Measurements from ENCODE around the gene ASAP3.
"Not testable (repeated sequence)": the region's sequence is repeated elsewhere in the genome, so short reads cannot be mapped to it uniquely, and the experiment has no call there.

The ASAP3 gene

GRCh38 chr1:23395849-23396248, 88.1 kb downstream of the ASAP3 start:
- no peak for DNase-seq (ENCODE audit: low spot score)

GRCh38 chr1:23395154-23395724, 88.7 kb downstream of the ASAP3 start:
- DNase-seq (ENCODE audit: low spot score): peak; percentile 45

- DNase-seq (ENCODE audit: low spot score): peak; percentile 67
Measured at GRCh38 chr1:23394684-23395083, 89.3 kb downstream of the ASAP3 start.

- DNase-seq (ENCODE audit: low spot score): no peak
Measured at GRCh38 chr1:23394181-23394580, 89.8 kb downstream of the ASAP3 start.

GRCh38 chr1:23393706-23394105, 90.3 kb downstream of the ASAP3 start:
- DNase-seq (ENCODE audit: low spot score): no peak

GRCh38 chr1:23392125-23392855, 91.7 kb downstream of the ASAP3 start:
- no peak for DNase-seq (ENCODE audit: low spot score)

GRCh38 chr1:23389837-23390321, 94.1 kb downstream of the ASAP3 start:
- no peak for DNase-seq (ENCODE audit: low spot score)

- DNase-seq (ENCODE audit: low spot score): no peak
Measured at GRCh38 chr1:23387494-23387893, 96.5 kb downstream of the ASAP3 start.

GRCh38 chr1:23385119-23385621, 98.8 kb downstream of the ASAP3 start:
- DNase-seq (ENCODE audit: low spot score): no peak

GRCh38 chr1:23384312-23385058, 99.5 kb downstream of the ASAP3 start:
- no peak for DNase-seq (ENCODE audit: low spot score)

GRCh38 chr1:23383577-23384311, 100.2 kb downstream of the ASAP3 start:
- DNase-seq (ENCODE audit: low spot score): no peak

GRCh38 chr1:23381233-23381885, 102.6 kb downstream of the ASAP3 start:
- no peak for DNase-seq (ENCODE audit: low spot score)

- DNase-seq (ENCODE audit: low spot score): no peak
Measured at GRCh38 chr1:23380719-23381118, 103.3 kb downstream of the ASAP3 start.

- DNase-seq (ENCODE audit: low spot score): not testable (repeated sequence)
Measured at GRCh38 chr1:23380236-23380635, 103.7 kb downstream of the ASAP3 start.

All from iPS-NIHi11 (cell line).